ENCODE results near the gene CDK17. TPM values are rescaled to one million over a fixed set of nuclear protein-coding genes. Genes with fewer than 3 reads are reported as not detected.

CDK17 gene
- total and polyA plus RNA-seq, 2 of the 8 experiments (the other 6 are each of a cell fraction or from before 2014, with no cell fraction given) = 5.8 to 20.0 TPM

GRCh38 chr12:96308881-96309280 lies 91.4 kb downstream of the CDK17 start:
- H3K36me3 ChIP-seq (ENCODE audit: control insufficient read depth in 2 of 4, insufficient read depth in 4 of 4, low read length in 3 of 4) = peaks cover 0 to 11% (median 0%) of the 10 kb centered on the region in 4 experiments; a peak in 2 of 8 replicates
- FAIRE-seq = no peak
- TF ChIP-seq POU5F1 (IDR thresholded peaks at IDR 0.05; ENCODE audit: low read depth, low read length) = no peak
- TF ChIP-seq EP300 (IDR thresholded peaks at IDR 0.05; ENCODE audit: borderline replicate concordance in 1 of 2, low read depth in 2 of 2, low read length in 2 of 2) = no peak
- no peak for TF ChIP-seq USF2 (IDR thresholded peaks at IDR 0.05; ENCODE audit: low read length)
- no peak for TF ChIP-seq GTF2F1 (IDR thresholded peaks at IDR 0.05; ENCODE audit: borderline replicate concordance, low read depth, low read length)
- TF ChIP-seq SP4 (IDR thresholded peaks at IDR 0.05; ENCODE audit: low read length) = no peak
- TF ChIP-seq CHD1 (IDR thresholded peaks at IDR 0.05; ENCODE audit: low read depth, low read length) = no peak
- TF ChIP-seq KDM1A (IDR thresholded peaks at IDR 0.05; ENCODE audit: borderline replicate concordance, low read length) = no peak
- TF ChIP-seq, protein P1, sequence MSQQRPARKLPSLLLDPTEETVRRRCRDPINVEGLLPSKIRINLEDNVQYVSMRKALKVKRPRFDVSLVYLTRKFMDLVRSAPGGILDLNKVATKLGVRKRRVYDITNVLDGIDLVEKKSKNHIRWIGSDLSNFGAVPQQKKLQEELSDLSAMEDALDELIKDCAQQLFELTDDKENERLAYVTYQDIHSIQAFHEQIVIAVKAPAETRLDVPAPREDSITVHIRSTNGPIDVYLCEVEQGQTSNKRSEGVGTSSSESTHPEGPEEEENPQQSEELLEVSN (IDR thresholded peaks at IDR 0.05) = no peak
- no peak for TF ChIP-seq CHD2 (IDR thresholded peaks at IDR 0.05; ENCODE audit: low read length)
- no peak for TF ChIP-seq SRF (IDR thresholded peaks at IDR 0.05; ENCODE audit: low read depth, low read length)
- TF ChIP-seq, protein P2, sequence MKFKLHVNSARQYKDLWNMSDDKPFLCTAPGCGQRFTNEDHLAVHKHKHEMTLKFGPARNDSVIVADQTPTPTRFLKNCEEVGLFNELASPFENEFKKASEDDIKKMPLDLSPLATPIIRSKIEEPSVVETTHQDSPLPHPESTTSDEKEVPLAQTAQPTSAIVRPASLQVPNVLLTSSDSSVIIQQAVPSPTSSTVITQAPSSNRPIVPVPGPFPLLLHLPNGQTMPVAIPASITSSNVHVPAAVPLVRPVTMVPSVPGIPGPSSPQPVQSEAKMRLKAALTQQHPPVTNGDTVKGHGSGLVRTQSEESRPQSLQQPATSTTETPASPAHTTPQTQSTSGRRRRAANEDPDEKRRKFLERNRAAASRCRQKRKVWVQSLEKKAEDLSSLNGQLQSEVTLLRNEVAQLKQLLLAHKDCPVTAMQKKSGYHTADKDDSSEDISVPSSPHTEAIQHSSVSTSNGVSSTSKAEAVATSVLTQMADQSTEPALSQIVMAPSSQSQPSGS (IDR thresholded peaks at IDR 0.05; ENCODE audit: low read length) = no peak

More at GRCh38 chr12:96308881-96309280, 91.4 kb downstream of the CDK17 start:
- Histone ChIP-seq H2AK5ac (ENCODE audit: low read depth, low read length) (no peak overlapping the region), H3K4me2 (ENCODE audit: insufficient read depth in 1 of 2, low read depth in 2 of 2, low read length in 2 of 2) (no peak overlapping the region), H3K4me1 (replicated peaks in 1 of 4; ENCODE audit: control insufficient read depth in 3 of 4, insufficient read depth in 4 of 4, low read length in 3 of 4) (no peaks in the 10 kb centered on the region; a peak in 1 of 7 replicates), H4K20me1 (replicated peaks in 1 of 2; ENCODE audit: control insufficient read depth in 1 of 2, insufficient read depth in 2 of 2, low read length in 2 of 2) (no peaks in the 10 kb centered on the region), H3K14ac (ENCODE audit: insufficient read length) (no peak overlapping the region), H3K23me2 (ENCODE audit: low read depth, low read length) (no peaks in the 10 kb centered on the region), H3K4me3 (ENCODE audit: extremely low read depth in 1 of 4, insufficient read depth in 2 of 4, low read depth in 3 of 4, low read length in 4 of 4) (no peak overlapping the region), H4K8ac (ENCODE audit: extremely low read depth, insufficient read depth, low read length) (no peak overlapping the region), H2AFZ (ENCODE audit: low read length) (no peak overlapping the region), H3K23ac (ENCODE audit: insufficient read length) (no peak overlapping the region), H4K91ac (replicated peaks; ENCODE audit: insufficient read length, low read length) (no peak overlapping the region), H3K27ac (ENCODE audit: low read depth, low read length) (no peak overlapping the region), H3K79me2 (ENCODE audit: control insufficient read depth in 1 of 2, insufficient read depth in 2 of 2, low read length in 2 of 2) (no peaks in the 10 kb centered on the region), H3K18ac (ENCODE audit: extremely low read depth, low read length) (no peak overlapping the region), H2BK12ac (ENCODE audit: low read depth, low read length) (no peak overlapping the region), H2BK5ac (ENCODE audit: low read depth, low read length) (no peak overlapping the region), H2BK20ac (ENCODE audit: low read length) (no peak overlapping the region), H3K9ac (replicated peaks in 1 of 4; ENCODE audit: extremely low read depth in 1 of 4, low read depth in 3 of 4, low read length in 3 of 4) (no peak overlapping the region), H3K9me3 (ENCODE audit: insufficient read depth in 2 of 2, low read depth in 1 of 2, low read length in 1 of 2) (no peaks in the 10 kb centered on the region), H2BK120ac (replicated peaks; ENCODE audit: low read depth, low read length) (no peak overlapping the region), H3K4ac (replicated peaks; ENCODE audit: insufficient read length, low read depth, low read length) (no peak overlapping the region), H3K27me3 (replicated peaks in 1 of 4; ENCODE audit: control insufficient read depth in 3 of 4, extremely low read depth in 1 of 4, insufficient read depth in 3 of 4, low read length in 3 of 4) (no peaks in the 10 kb centered on the region), H2BK15ac (ENCODE audit: low read length) (no peak overlapping the region), H3K79me1 (ENCODE audit: low read depth, low read length) (no peaks in the 10 kb centered on the region), H3K56ac (replicated peaks; ENCODE audit: insufficient read length, low read depth, low read length) (no peak overlapping the region), H4K5ac (ENCODE audit: insufficient read length, low read depth, low read length) (no peak overlapping the region)
- WGBS, 2 experiments (ENCODE audit: extremely low coverage in 1 of 2, insufficient coverage in 1 of 2, insufficient read length in 1 of 2, insufficient replicate concordance in 2 of 2, low coverage in 1 of 2, low lambda C conversion rate in 2 of 2, missing lambda C conversion rate in 1 of 2) = 93% methylated on average over 1 of the region's 1 CpG; no CpG with 5 or more reads in 1 of the 2 experiments
- CTCF ChIA-PET (ENCODE audit: partially characterized antibody) = interaction anchor here (1.0 kb wide), 1 partner anchor 208 kb away, joined by 4 read pairs; no protein-coding TSS in a partner anchor
- DNase-seq (ENCODE audit: low read depth in 1 of 2, low spot score in 2 of 2) = no peak
- POLR2A ChIA-PET (ENCODE audit: partially characterized antibody) = no interaction called here
